Activated CD4-positive, alpha-beta T cell treated with anti-CD3 and anti-CD28 coated beads, Interleukin-2, amount 50 U/mL, for 48 hours (primary cell): ENCODE data around the gene RIN2.

Experiments
- DNase-seq, 2 experiments: peaks; one replicate each; pipeline ENCODE4 v3.0.0-alpha.2; 2020

RIN2 gene

GRCh38 chr20:19758133-19758500, at the start of gene RIN2:
Gene RIN2 (plus strand): TSS chr20:19758258. CDS start chr20:19889602, 131,344 bp downstream.
- peak in 1 of 2 experiments; percentile 6 for DNase-seq

GRCh38 chr20:19709635-19710335, 48.3 kb upstream of the RIN2 start:
- DNase-seq = no peak

GRCh38 chr20:19710336-19711120, 47.5 kb upstream of the RIN2 start:
- no peak for DNase-seq

GRCh38 chr20:19711126-19711525, 46.9 kb upstream of the RIN2 start:
- no peak for DNase-seq

- DNase-seq = no peak
Measured at GRCh38 chr20:19712721-19713260, 45.3 kb upstream of the RIN2 start.

GRCh38 chr20:19713822-19714578, 44.1 kb upstream of the RIN2 start:
- no peak for DNase-seq

GRCh38 chr20:19714579-19714840, 43.5 kb upstream of the RIN2 start:
- DNase-seq = no peak

GRCh38 chr20:19715986-19716385, 42.1 kb upstream of the RIN2 start:
- no peak for DNase-seq

- DNase-seq = no peak
Measured at GRCh38 chr20:19718880-19719279, 39.2 kb upstream of the RIN2 start.

GRCh38 chr20:19720991-19721390, 37.1 kb upstream of the RIN2 start:
- DNase-seq = no peak

- no peak for DNase-seq
Measured at GRCh38 chr20:19723051-19723450, 35.0 kb upstream of the RIN2 start.

GRCh38 chr20:19723813-19724430, 34.1 kb upstream of the RIN2 start:
- no peak for DNase-seq

- no peak for DNase-seq
Measured at GRCh38 chr20:19725373-19725772, 32.7 kb upstream of the RIN2 start.

- no peak for DNase-seq
Measured at GRCh38 chr20:19725814-19726525, 32.1 kb upstream of the RIN2 start.

- no peak for DNase-seq
Measured at GRCh38 chr20:19727251-19727847, 30.7 kb upstream of the RIN2 start.

GRCh38 chr20:19729672-19730071, 28.4 kb upstream of the RIN2 start:
- peak; percentile 6 to 18 for DNase-seq

- no peak for DNase-seq
Measured at GRCh38 chr20:19730706-19731105, 27.4 kb upstream of the RIN2 start.

- no peak for DNase-seq
Measured at GRCh38 chr20:19734811-19735210, 23.2 kb upstream of the RIN2 start.

GRCh38 chr20:19735446-19735845, 22.6 kb upstream of the RIN2 start:
- DNase-seq = peak; percentile 24 to 50

- DNase-seq = no peak
Measured at GRCh38 chr20:19737025-19737424, 21.0 kb upstream of the RIN2 start.

- DNase-seq = no peak
Measured at GRCh38 chr20:19738951-19739350, 19.1 kb upstream of the RIN2 start.

- no peak for DNase-seq
Measured at GRCh38 chr20:19739351-19739750, 18.7 kb upstream of the RIN2 start.
